Measurements from ENCODE around the gene CACNA2D3.

- TF ChIP-seq NFRKB (IDR thresholded peaks at IDR 0.05) (no peak), LEF1 (IDR thresholded peaks at IDR 0.05; ENCODE audit: borderline replicate concordance) (no peak), FOXA1 (IDR thresholded peaks at IDR 0.05) (no peak), HDGF (IDR thresholded peaks at IDR 0.05; ENCODE audit: borderline replicate concordance) (no peak), SUZ12 (IDR thresholded peaks at IDR 0.05) (no peak), L3MBTL2 (conservative IDR thresholded peaks at IDR 0.05) (no peak), ZNF384 (IDR thresholded peaks at IDR 0.05) (no peak)
Measured at GRCh38 chr3:54817628-54818027, 695.3 kb downstream of the CACNA2D3 start.

All from HEK293T (cell line).